Measurements from ENCODE around the gene SSR3. TPM values are rescaled to one million over a fixed set of nuclear protein-coding genes. Genes with fewer than 3 reads are reported as not detected.

SSR3 gene
- total and polyA plus RNA-seq, 9 of the 15 experiments (the other 6 are each of a cell fraction or from before 2014, with no cell fraction given), result 104 to 464 (median 307) TPM

DNA sequence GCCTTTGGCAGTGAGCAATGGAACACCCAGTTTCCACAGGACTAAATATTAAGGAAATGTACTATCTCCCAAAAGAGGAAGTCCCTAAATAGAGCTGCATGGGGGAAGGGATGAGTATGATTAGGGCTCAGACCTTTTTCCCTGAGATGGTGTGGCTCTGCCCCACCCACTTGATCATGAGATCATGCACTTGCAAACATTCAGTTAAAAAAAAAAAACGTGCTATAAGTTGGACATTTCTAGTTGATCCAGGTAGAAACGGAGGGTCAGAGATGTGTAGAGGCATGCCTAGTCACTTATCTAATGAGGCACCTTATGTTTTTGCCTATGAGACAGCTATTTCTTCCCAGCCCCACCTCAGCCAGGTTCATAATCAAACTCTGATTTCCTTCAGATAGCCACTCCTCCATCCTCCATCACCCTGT is 24.5 kb upstream of the SSR3 start (continued):
- TF ChIP-seq ZNF212 (CRISPR knock-in tag; IDR thresholded peaks at IDR 0.05) (no peak), CREB5 (CRISPR knock-in tag; IDR thresholded peaks at IDR 0.05) (no peak), ZNF445 (CRISPR knock-in tag; IDR thresholded peaks at IDR 0.05; ENCODE audit: low read depth) (no peak), HNRNPH1 (optimal IDR thresholded peaks at IDR 0.05; ENCODE audit: low read depth, low read length) (no peak), MXI1 (IDR thresholded peaks at IDR 0.05; ENCODE audit: low read depth, low read length) (no peak), CBX1 (IDR thresholded peaks at IDR 0.05; ENCODE audit: low read depth) (no peak), CREB1 (IDR thresholded peaks at IDR 0.05) (no peak), CREB1 (CRISPR knock-in tag; IDR thresholded peaks at IDR 0.05) (no peak), HCFC1 (IDR thresholded peaks at IDR 0.05; ENCODE audit: low read depth, low read length) (no peak), ELF1 (tag; IDR thresholded peaks at IDR 0.05) (peak; percentile 56; the same call in 1 of the 2 replicates), BMI1 (IDR thresholded peaks at IDR 0.05; ENCODE audit: low read length) (no peak), RFX1 (IDR thresholded peaks at IDR 0.05) (no peak), ZNF764 (CRISPR knock-in tag; IDR thresholded peaks at IDR 0.05; ENCODE audit: low read depth) (no peak), NUFIP1 (IDR thresholded peaks at IDR 0.05; ENCODE audit: partially characterized antibody) (no peak)
- TF ChIP-seq, protein P1, sequence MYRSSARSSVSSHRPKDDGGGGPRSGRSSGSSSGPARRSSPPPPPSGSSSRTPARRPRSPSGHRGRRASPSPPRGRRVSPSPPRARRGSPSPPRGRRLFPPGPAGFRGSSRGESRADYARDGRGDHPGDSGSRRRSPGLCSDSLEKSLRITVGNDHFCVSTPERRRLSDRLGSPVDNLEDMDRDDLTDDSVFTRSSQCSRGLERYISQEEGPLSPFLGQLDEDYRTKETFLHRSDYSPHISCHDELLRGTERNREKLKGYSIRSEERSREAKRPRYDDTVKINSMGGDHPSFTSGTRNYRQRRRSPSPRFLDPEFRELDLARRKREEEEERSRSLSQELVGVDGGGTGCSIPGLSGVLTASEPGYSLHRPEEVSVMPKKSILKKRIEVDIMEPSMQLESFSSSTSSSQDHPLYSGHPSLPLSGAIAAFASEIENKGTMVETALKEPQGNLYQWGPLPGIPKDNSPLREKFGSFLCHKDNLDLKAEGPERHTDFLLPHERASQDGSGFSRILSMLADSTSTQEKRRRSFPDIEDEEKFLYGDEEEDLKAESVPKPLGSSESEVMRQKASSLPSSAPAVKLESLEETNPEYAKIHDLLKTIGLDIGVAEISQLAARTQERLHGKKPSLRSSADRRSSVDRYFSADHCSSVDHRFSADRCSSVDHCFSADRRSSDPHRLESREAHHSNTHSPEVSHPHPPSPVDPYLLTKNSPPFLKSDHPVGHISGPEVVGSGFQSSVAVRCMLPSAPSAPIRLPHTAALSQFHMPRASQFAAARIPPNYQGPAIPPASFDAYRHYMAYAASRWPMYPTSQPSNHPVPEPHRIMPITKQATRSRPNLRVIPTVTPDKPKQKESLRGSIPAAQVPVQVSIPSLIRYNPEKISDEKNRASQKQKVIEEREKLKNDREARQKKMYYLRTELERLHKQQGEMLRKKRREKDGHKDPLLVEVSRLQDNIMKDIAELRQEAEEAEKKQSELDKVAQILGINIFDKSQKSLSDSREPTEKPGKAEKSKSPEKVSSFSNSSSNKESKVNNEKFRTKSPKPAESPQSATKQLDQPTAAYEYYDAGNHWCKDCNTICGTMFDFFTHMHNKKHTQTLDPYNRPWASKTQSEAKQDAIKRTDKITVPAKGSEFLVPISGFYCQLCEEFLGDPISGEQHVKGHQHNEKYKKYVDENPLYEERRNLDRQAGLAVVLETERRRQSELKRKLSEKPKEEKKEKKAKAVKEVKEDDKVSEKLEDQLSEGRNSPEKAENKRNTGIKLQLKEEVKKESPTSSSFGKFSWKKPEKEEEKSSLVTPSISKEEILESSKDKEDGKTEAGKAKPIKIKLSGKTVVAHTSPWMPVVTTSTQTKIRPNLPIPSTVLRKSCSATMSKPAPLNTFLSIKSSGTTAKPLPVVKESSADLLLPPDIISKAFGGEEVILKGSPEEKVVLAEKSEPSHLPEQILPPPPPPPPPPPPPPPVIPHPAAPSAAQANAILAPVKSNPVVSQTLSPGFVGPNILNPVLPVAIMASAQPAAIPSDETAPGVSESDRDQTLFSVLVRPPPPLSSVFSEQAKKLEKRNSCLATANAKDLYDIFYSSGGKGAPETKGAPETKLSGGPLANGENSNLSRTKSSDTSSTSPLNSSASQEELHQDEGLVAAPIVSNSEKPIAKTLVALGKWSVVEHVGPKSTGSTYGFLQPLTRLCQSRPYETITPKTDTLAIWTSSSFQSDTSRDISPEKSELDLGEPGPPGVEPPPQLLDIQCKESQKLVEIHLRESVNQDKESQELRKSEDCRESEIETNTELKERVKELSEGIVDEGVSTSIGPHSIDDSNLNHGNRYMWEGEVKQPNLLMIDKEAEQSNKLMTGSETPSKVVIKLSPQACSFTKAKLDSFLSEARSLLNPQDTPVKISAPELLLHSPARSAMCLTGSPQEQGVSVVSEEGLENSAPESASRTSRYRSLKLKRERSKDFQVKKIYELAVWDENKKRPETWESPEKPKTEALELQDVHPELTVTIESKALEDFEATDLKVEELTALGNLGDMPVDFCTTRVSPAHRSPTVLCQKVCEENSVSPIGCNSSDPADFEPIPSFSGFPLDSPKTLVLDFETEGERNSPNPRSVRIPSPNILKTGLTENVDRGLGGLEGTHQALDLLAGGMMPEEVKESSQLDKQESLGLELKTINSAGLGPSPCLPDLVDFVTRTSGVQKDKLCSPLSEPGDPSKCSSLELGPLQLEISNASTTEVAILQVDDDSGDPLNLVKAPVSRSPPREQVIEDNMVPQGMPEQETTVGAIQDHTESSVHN (IDR thresholded peaks at IDR 0.05; ENCODE audit: borderline replicate concordance in 1 of 2, low read depth in 1 of 2), result no peak
- TF ChIP-seq, protein P2, sequence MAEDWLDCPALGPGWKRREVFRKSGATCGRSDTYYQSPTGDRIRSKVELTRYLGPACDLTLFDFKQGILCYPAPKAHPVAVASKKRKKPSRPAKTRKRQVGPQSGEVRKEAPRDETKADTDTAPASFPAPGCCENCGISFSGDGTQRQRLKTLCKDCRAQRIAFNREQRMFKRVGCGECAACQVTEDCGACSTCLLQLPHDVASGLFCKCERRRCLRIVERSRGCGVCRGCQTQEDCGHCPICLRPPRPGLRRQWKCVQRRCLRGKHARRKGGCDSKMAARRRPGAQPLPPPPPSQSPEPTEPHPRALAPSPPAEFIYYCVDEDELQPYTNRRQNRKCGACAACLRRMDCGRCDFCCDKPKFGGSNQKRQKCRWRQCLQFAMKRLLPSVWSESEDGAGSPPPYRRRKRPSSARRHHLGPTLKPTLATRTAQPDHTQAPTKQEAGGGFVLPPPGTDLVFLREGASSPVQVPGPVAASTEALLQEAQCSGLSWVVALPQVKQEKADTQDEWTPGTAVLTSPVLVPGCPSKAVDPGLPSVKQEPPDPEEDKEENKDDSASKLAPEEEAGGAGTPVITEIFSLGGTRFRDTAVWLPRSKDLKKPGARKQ (CRISPR knock-in tag; IDR thresholded peaks at IDR 0.05), result no peak
- TF ChIP-seq, protein P3, sequence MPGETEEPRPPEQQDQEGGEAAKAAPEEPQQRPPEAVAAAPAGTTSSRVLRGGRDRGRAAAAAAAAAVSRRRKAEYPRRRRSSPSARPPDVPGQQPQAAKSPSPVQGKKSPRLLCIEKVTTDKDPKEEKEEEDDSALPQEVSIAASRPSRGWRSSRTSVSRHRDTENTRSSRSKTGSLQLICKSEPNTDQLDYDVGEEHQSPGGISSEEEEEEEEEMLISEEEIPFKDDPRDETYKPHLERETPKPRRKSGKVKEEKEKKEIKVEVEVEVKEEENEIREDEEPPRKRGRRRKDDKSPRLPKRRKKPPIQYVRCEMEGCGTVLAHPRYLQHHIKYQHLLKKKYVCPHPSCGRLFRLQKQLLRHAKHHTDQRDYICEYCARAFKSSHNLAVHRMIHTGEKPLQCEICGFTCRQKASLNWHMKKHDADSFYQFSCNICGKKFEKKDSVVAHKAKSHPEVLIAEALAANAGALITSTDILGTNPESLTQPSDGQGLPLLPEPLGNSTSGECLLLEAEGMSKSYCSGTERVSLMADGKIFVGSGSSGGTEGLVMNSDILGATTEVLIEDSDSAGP (CRISPR knock-in tag; IDR thresholded peaks at IDR 0.05), result no peak
